Activated CD8-positive, alpha-beta T cell treated with anti-CD3 and anti-CD28 coated beads for 36 hours (primary cell): ENCODE results near the gene SIGLEC10. TPM values are rescaled to one million over a fixed set of nuclear protein-coding genes. Genes with fewer than 3 reads are reported as not detected.
"Not testable (repeated sequence)": the region's sequence is repeated elsewhere in the genome, so short reads cannot be mapped to it uniquely, and the experiment has no call there.

Source experiments
- ATAC-seq: fragments of 200-7000 bp; cut with Tn5 transposase; one replicate; pipeline ENCODE4 v1.10.0; 2021; ENCODE audit warnings: mild to moderate bottlenecking, moderate library complexity
- CTCF ChIA-PET: fragments of 350-600 bp; sonication (Branson Sonifier 250); formaldehyde crosslinking; loops from one replicate; lab custom pipeline; 2021; ENCODE audit warnings: antibody characterized with exemption; lab: Charles Lee
- POLR2A ChIA-PET: fragments of 350-600 bp; sonication (Branson Sonifier 250); formaldehyde crosslinking; loops from one replicate; lab custom pipeline; 2021; ENCODE audit warnings: antibody characterized with exemption; lab: Charles Lee
- DNase-seq: peaks from one replicate; pipeline ENCODE4 v3.0.0-alpha.2; 2020
- H3K27ac Mint-ChIP-seq: one replicate; pipeline ENCODE4 v1.8.0; 2021; ENCODE audit warnings: mild to moderate bottlenecking, mixed read lengths
- H3K27me3 Mint-ChIP-seq: one replicate; pipeline ENCODE4 v1.8.0; 2021; ENCODE audit warnings: mixed read lengths
- H3K36me3 Mint-ChIP-seq: one replicate; pipeline ENCODE4 v1.8.0; 2021; ENCODE audit warnings: low read depth, mixed read lengths
- H3K4me1 Mint-ChIP-seq: one replicate; pipeline ENCODE4 v1.8.0; 2021; ENCODE audit warnings: low read depth, mixed read lengths
- H3K4me3 Mint-ChIP-seq: one replicate; pipeline ENCODE4 v1.8.0; 2021; ENCODE audit warnings: mild to moderate bottlenecking, moderate library complexity, mixed read lengths
- H3K9me3 Mint-ChIP-seq: one replicate; pipeline ENCODE4 v1.8.0; 2021; ENCODE audit warnings: mixed read lengths
- intact Hi-C: fragments of 100-400 bp; cut with micrococcal nuclease; formaldehyde crosslinking; loops from one replicate; pipeline ENCODE4 v1.10.0; 2022
- total RNA-seq, 2 experiments: library from RNA; stranded (reverse); gene quantifications; one replicate each; pipeline ENCODE4 v1.2.3, GENCODE V29; 2021
- TF ChIP-seq, protein P1 (sequence below): fragments of 200-600 bp; IDR thresholded peaks from one replicate; pipeline ENCODE4 v1.8.0; 2022; ENCODE audit warnings: antibody characterized with exemption, mild to moderate bottlenecking

The SIGLEC10 gene
- total RNA-seq, 2 experiments from 2014 or later = 0.32 TPM; not detected in 1

DNA sequence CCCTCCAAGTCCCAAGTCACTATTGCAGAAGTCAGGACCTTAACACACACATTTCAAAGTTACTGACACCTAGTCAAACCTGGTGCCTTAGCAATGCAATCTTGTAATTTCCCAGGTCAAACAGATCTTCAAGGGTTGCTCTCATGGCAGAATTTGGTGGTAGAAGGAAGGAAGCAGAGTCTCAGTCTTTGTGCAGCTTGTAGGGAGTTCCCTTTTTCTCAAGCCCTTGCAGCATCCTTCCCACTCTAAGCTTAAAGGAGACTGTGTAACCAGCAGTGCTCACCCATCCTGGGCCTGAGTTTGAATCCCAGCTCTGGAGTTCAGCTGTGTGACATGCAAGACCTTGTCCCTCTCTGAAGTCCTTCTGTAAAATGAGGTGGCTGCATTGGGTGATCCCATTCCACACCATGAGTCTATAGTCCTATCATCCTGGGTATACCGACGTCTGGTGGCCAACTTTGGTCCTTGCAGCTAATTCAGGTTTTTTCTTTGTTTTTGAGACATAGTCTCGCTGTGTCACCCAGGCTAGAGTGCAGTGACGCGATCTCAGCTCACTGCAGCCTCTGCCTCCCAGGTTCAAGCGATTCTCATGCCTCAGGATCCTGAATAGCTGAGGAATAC lies 9.8 kb downstream of the SIGLEC10 start:
- Mint-ChIP-seq H3K9me3 (peaks cover 1% of the 10 kb centered on the region), H3K4me3 (no peak overlapping the region), H3K27ac (no peak overlapping the region), H3K36me3 (peaks cover 14% of the 10 kb centered on the region), H3K4me1 (peaks cover 9% of the 10 kb centered on the region), H3K27me3 (peaks cover 17% of the 10 kb centered on the region)
- peak; percentile 63 for DNase-seq
- ATAC-seq = peak; percentile 85
- TF ChIP-seq, protein P1, sequence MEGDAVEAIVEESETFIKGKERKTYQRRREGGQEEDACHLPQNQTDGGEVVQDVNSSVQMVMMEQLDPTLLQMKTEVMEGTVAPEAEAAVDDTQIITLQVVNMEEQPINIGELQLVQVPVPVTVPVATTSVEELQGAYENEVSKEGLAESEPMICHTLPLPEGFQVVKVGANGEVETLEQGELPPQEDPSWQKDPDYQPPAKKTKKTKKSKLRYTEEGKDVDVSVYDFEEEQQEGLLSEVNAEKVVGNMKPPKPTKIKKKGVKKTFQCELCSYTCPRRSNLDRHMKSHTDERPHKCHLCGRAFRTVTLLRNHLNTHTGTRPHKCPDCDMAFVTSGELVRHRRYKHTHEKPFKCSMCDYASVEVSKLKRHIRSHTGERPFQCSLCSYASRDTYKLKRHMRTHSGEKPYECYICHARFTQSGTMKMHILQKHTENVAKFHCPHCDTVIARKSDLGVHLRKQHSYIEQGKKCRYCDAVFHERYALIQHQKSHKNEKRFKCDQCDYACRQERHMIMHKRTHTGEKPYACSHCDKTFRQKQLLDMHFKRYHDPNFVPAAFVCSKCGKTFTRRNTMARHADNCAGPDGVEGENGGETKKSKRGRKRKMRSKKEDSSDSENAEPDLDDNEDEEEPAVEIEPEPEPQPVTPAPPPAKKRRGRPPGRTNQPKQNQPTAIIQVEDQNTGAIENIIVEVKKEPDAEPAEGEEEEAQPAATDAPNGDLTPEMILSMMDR = peak; percentile 48
- CTCF ChIA-PET = interaction anchor here (0.6 to 2.0 kb wide), 14 partner anchors 9 to 277 kb away, joined by 3 to 10 read pairs (median 6); partner anchors contain the start of genes NKG7 and SIGLEC10
- intact Hi-C loops = no loop called here
- POLR2A ChIA-PET = interaction anchor here (1.0 to 1.5 kb wide), 3 partner anchors 14 to 42 kb away, joined by 4 read pairs; no protein-coding TSS in a partner anchor

DNA sequence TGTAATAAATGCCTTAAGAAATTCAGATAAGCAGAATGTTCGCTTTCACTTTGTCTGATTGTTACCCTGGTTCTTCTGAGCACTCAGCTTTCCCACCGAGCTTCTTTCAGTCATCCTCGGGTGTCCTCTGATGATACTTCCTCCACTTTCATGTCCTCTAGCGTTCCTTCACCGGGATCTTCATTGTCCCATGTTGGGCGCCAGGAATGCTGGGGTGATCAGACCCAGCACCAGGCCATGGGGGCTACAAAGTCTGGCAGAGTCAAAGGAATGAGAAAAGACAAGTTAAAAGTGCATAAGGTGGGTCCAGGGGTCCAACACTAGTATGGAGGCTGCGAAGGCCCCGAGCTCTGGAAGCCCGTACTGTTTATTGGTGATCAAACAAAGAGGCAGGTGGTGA lies 15.3 kb downstream of the SIGLEC10 start:
- H3K27ac Mint-ChIP-seq = no peak overlapping the region
- ChIA-PET CTCF (no interaction called here), POLR2A (no interaction called here)
- H3K27me3 Mint-ChIP-seq = peaks cover 4% of the 10 kb centered on the region
- TF ChIP-seq, protein P1 = no peak
- ATAC-seq (no peak), DNase-seq (no peak)
- intact Hi-C loops = no loop called here
- no peak overlapping the region for H3K4me3 Mint-ChIP-seq
- peaks cover 30% of the 10 kb centered on the region for H3K36me3 Mint-ChIP-seq
- H3K9me3 Mint-ChIP-seq = peaks cover 10% of the 10 kb centered on the region
- peaks cover 21% of the 10 kb centered on the region for H3K4me1 Mint-ChIP-seq

DNA sequence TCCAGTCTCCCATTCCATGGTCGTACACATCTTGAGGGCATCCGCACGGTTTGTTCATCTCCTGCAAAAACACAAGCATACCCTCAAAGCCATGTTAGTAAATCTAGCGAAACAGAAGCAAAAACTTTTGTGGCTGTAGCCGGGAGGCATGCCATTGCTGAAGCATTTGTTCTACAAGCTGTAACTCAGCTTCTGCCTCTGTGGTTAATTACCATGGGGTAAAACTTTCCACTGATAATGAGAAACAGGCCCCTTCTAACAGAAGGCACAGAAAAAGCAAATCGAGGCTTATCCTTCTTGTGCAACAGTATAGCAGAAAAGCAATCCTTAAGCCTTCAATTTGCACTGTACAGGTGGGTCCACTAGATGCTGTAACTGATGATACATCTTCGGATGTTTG lies 17.5 kb downstream of the SIGLEC10 start:
- H3K27me3 Mint-ChIP-seq, H3K4me3 Mint-ChIP-seq, intact Hi-C loops, DNase-seq, ATAC-seq, H3K27ac Mint-ChIP-seq: not testable (repeated sequence)
- H3K4me1 Mint-ChIP-seq = peaks cover 35% of the 10 kb centered on the region
- POLR2A ChIA-PET = interaction anchor here (1.4 to 1.6 kb wide), 2 partner anchors 21 to 58 kb away, joined by 4 read pairs; partner anchors contain the start of gene VSIG10L
- peaks cover 40% of the 10 kb centered on the region for H3K36me3 Mint-ChIP-seq
- peaks cover 10% of the 10 kb centered on the region for H3K9me3 Mint-ChIP-seq
- CTCF ChIA-PET = interaction anchor here (0.9 to 6.8 kb wide), 6 partner anchors 19 to 116 kb away, joined by 3 to 60 read pairs (median 5); partner anchors contain the start of gene SIGLEC10

DNA sequence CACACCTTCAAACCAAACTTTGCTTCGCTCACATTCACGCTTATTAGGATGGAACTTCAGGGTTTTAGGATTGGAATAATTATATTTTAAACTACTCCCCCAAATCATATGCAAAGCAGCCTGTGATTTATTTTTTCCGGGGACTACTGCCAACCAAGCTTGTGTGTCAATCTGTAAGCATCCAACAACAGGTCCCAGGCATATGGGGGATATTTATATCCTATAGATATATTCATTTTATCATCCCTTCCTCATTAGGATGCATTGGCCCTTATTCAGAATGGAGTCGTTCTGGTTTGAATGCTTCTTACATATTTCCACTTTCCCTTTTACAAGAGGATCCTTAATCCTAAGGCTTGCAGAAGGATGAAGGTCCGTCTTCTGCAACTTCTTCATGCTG lies 18.2 kb downstream of the SIGLEC10 start:
- DNase-seq (no peak), ATAC-seq (no peak)
- no peak overlapping the region for H3K4me3 Mint-ChIP-seq
- ChIA-PET CTCF (interaction anchor here (1.0 to 6.8 kb wide), 14 partner anchors 8 to 261 kb away, joined by 3 to 60 read pairs (median 6); partner anchors contain the start of genes ETFB, LIM2, NKG7 and SIGLEC10), POLR2A (no interaction called here)
- no peaks in the 10 kb centered on the region for H3K27me3 Mint-ChIP-seq
- peaks cover 36% of the 10 kb centered on the region for H3K4me1 Mint-ChIP-seq
- H3K27ac Mint-ChIP-seq = no peak overlapping the region
- TF ChIP-seq, protein P1 = no peak
- H3K9me3 Mint-ChIP-seq = peaks cover 10% of the 10 kb centered on the region
- H3K36me3 Mint-ChIP-seq = peaks cover 41% of the 10 kb centered on the region
- intact Hi-C loops = no loop called here

DNA sequence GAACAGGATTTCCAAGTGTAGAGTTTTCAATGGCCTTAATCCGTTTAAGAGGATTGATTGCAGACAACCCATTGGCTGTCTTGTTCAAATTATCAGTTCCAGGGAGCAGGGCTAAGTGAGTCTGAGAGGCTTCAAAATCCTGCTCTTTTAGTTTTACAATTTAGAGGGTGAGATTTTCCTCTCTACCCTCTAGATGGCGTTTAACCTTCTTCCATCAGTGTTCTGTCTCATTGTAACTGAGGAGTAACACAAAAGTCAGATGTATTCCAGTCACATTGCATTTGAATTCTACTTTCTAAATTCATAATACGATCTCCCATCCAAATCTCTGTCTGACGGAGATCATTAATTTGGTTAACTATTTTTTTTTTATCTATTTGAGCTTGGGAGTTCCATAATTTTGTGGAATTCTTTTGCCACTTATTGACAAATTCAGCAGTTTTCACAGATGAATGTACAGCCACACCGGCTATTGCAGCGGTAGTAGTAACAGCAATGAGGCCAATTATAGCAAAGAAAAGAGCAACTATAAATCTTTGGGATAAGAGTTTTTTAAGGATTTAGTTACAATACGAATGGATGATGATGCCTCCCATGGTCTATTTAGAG lies 19.2 kb downstream of the SIGLEC10 start:
- Mint-ChIP-seq H3K9me3 (peaks cover 10% of the 10 kb centered on the region), H3K4me1 (peaks cover 43% of the 10 kb centered on the region), H3K36me3 (peaks cover 35% of the 10 kb centered on the region), H3K27me3 (no peaks in the 10 kb centered on the region), H3K4me3 (no peak overlapping the region), H3K27ac (no peak overlapping the region)
- intact Hi-C loops = no loop called here
- TF ChIP-seq, protein P1 = peak; percentile 67
- ChIA-PET POLR2A (interaction anchor here (0.8 kb wide), 1 partner anchor 25 kb away, joined by 3 read pairs; no protein-coding TSS in a partner anchor), CTCF (interaction anchor here (0.9 to 6.8 kb wide), 18 partner anchors 10 to 196 kb away, joined by 3 to 60 read pairs (median 4); partner anchors contain the start of genes ETFB, LIM2, NKG7 and SIGLEC10)
- no peak for DNase-seq
- no peak for ATAC-seq

DNA sequence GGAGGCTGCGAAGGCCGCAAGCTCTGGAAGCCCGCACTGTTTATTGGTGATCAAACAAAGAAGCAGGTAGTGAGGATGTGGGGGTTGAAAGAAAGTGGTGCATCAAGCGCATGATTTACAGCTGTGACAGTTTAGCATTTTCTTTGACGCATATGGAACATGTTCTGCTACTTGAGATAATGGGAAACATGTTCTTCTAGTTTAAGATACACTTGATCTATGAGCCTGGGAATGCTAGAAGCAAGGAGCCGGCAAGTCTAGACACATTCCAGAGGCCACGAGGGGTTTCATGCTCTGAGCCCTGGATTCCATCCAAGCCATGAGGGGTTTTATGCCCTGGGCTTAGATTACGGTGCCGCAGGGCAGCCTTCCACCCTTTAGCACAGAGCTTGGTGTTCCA lies 20.0 kb downstream of the SIGLEC10 start:
- ATAC-seq, intact Hi-C loops, H3K27ac Mint-ChIP-seq, H3K4me3 Mint-ChIP-seq, H3K27me3 Mint-ChIP-seq, H3K9me3 Mint-ChIP-seq, DNase-seq: not testable (repeated sequence)
- Mint-ChIP-seq H3K4me1 (peaks cover 49% of the 10 kb centered on the region), H3K36me3 (peaks cover 32% of the 10 kb centered on the region)
- POLR2A ChIA-PET = interaction anchor here (1.0 to 1.1 kb wide), 2 partner anchors 24 to 66 kb away, joined by 3 to 4 read pairs; no protein-coding TSS in a partner anchor
- CTCF ChIA-PET = interaction anchor here (0.9 to 6.8 kb wide), 10 partner anchors 10 to 197 kb away, joined by 3 to 60 read pairs (median 4); partner anchors contain the start of genes ETFB and SIGLEC10
